WTC11 (cell line): Measurements from ENCODE around the gene SAMD9L. TPM values are rescaled to one million over a fixed set of nuclear protein-coding genes. Genes with fewer than 3 reads are reported as not detected.

Experiments used
- ATAC-seq: fragments of 200-7000 bp; cut with Tn5 transposase; 2 replicates; pipeline ENCODE4 v1.10.0; 2021; ENCODE audit warnings: mild to moderate bottlenecking, moderate library complexity
- CTCF ChIA-PET: fragments of 300-600 bp; sonication (Branson Sonifier 250); formaldehyde crosslinking; loops from one replicate; lab custom pipeline; 2021; ENCODE audit warnings: antibody characterized with exemption; lab: Charles Lee
- POLR2A ChIA-PET: fragments of 350-600 bp; sonication (Branson Sonifier 250); formaldehyde crosslinking; loops from one replicate; lab custom pipeline; 2021; ENCODE audit warnings: antibody characterized with exemption; lab: Charles Lee
- DNase-seq: peaks from one replicate; pipeline ENCODE4 v3.0.0; 2021; ENCODE audit warnings: low spot score
- H3K27ac Mint-ChIP-seq: 2 replicates; pipeline ENCODE4 v1.8.0; 2021; ENCODE audit warnings: mixed read lengths
- H3K27me3 Mint-ChIP-seq: 2 replicates; pipeline ENCODE4 v1.8.0; 2021; ENCODE audit warnings: low read depth, mild to moderate bottlenecking, moderate library complexity, mixed read lengths
- H3K36me3 Mint-ChIP-seq: 2 replicates; pipeline ENCODE4 v1.8.0; 2021; ENCODE audit warnings: mixed read lengths
- H3K4me1 Mint-ChIP-seq: 2 replicates; pipeline ENCODE4 v1.8.0; 2022; ENCODE audit warnings: mixed read lengths
- H3K4me3 Mint-ChIP-seq: 2 replicates; pipeline ENCODE4 v1.8.0; 2021; ENCODE audit warnings: mild to moderate bottlenecking, moderate library complexity, mixed read lengths
- H3K9me3 Mint-ChIP-seq: 2 replicates; pipeline ENCODE4 v1.8.0; 2021; ENCODE audit warnings: mixed read lengths
- CREB1 ChIP-seq: sonication (generic); formaldehyde crosslinking; IDR thresholded peaks from 2 replicates; pipeline ENCODE4 v1.8.0; 2023; ENCODE audit warnings: mild to moderate bottlenecking, missing genetic modification reagents
- GRHL2 ChIP-seq: fragments of 250-450 bp; sonication (Bioruptor Pico); IDR thresholded peaks from 2 replicates; pipeline ENCODE4 v1.8.0; 2022; ENCODE audit warnings: mild to moderate bottlenecking, moderate library complexity; ENCODE audit not compliant: insufficient replicate concordance, severe bottlenecking
- IRF2 ChIP-seq: sonication (generic); formaldehyde crosslinking; IDR thresholded peaks from 2 replicates; pipeline ENCODE4 v1.8.0; 2022; ENCODE audit warnings: low read depth, missing genetic modification reagents, borderline replicate concordance
- PREB ChIP-seq: sonication (generic); formaldehyde crosslinking; IDR thresholded peaks from 2 replicates; pipeline ENCODE4 v1.8.1; 2022; ENCODE audit warnings: mild to moderate bottlenecking, missing genetic modification reagents, moderate library complexity, borderline replicate concordance
- PRRX2 ChIP-seq: fragments of 250-450 bp; sonication (Bioruptor Pico); IDR thresholded peaks from 2 replicates; pipeline ENCODE4 v1.8.0; 2021; ENCODE audit warnings: mild to moderate bottlenecking
- RORB ChIP-seq: fragments of 250-450 bp; sonication (Bioruptor Pico); IDR thresholded peaks from 2 replicates; pipeline ENCODE4 v1.9.0; 2021; ENCODE audit warnings: mild to moderate bottlenecking
- SMAD3 ChIP-seq: sonication (generic); formaldehyde crosslinking; IDR thresholded peaks from 2 replicates; pipeline ENCODE4 v1.8.0; 2022; ENCODE audit warnings: missing genetic modification reagents, mild to moderate bottlenecking, borderline replicate concordance
- SOX15 ChIP-seq: fragments of 250-450 bp; sonication (Bioruptor Pico); IDR thresholded peaks from 2 replicates; pipeline ENCODE4 v1.9.0; 2021; ENCODE audit warnings: mild to moderate bottlenecking
- SP1 ChIP-seq: sonication (generic); formaldehyde crosslinking; conservative IDR thresholded peaks from 2 replicates; pipeline ENCODE4 v1.8.1; 2022; ENCODE audit warnings: missing genetic modification reagents
- STAT6 ChIP-seq: sonication (generic); formaldehyde crosslinking; conservative IDR thresholded peaks from 2 replicates; pipeline ENCODE4 v1.8.1; 2023; ENCODE audit warnings: mild to moderate bottlenecking, low read depth, missing genetic modification reagents, moderate library complexity
- TEAD4 ChIP-seq: sonication (generic); formaldehyde crosslinking; IDR thresholded peaks from 2 replicates; pipeline ENCODE4 v1.8.0; 2022; ENCODE audit warnings: mild to moderate bottlenecking, missing genetic modification reagents
- ZBTB21 ChIP-seq: sonication (generic); formaldehyde crosslinking; IDR thresholded peaks from 2 replicates; pipeline ENCODE4 v1.8.1; 2023; ENCODE audit warnings: mild to moderate bottlenecking, missing genetic modification reagents, borderline replicate concordance
- ZNF219 ChIP-seq: sonication (generic); formaldehyde crosslinking; IDR thresholded peaks from 2 replicates; pipeline ENCODE4 v1.8.0; 2023; ENCODE audit warnings: missing genetic modification reagents, mild to moderate bottlenecking, borderline replicate concordance
- ZNF317 ChIP-seq: sonication (generic); formaldehyde crosslinking; IDR thresholded peaks from 2 replicates; pipeline ENCODE4 v1.8.1; 2023; ENCODE audit warnings: low read depth, mild to moderate bottlenecking, moderate library complexity, missing genetic modification reagents, borderline replicate concordance
- ZNF512 ChIP-seq: sonication (generic); formaldehyde crosslinking; IDR thresholded peaks from 2 replicates; pipeline ENCODE4 v1.8.1; 2022; ENCODE audit warnings: missing genetic modification reagents, borderline replicate concordance
- total RNA-seq: library from RNA; stranded (reverse); gene quantifications from 3 replicates; pipeline ENCODE4 v1.2.3, GENCODE V29; 2021
- TF ChIP-seq, protein P1 (sequence below): fragments of 250-450 bp; sonication (Bioruptor Pico); IDR thresholded peaks from 2 replicates; pipeline ENCODE4 v1.9.0; 2021; ENCODE audit warnings: moderate library complexity, mild to moderate bottlenecking, inconsistent platforms, borderline replicate concordance
- TF ChIP-seq, protein P2 (sequence below): fragments of 250-450 bp; sonication (Bioruptor Pico); IDR thresholded peaks from 2 replicates; pipeline ENCODE4 v1.9.0; 2021; ENCODE audit warnings: mild to moderate bottlenecking
- TF ChIP-seq, protein P3 (sequence below): fragments of 200-600 bp; IDR thresholded peaks from 2 replicates; pipeline ENCODE4 v1.8.0; 2022; ENCODE audit warnings: antibody characterized with exemption
- TF ChIP-seq, protein P4 (sequence below): sonication (generic); formaldehyde crosslinking; IDR thresholded peaks from 2 replicates; pipeline ENCODE4 v1.8.1; 2022; ENCODE audit warnings: low read depth, missing genetic modification reagents, borderline replicate concordance
- TF ChIP-seq, protein P5 (sequence below): sonication (generic); formaldehyde crosslinking; IDR thresholded peaks from 2 replicates; pipeline ENCODE4 v1.8.0; 2022; ENCODE audit warnings: mild to moderate bottlenecking, missing genetic modification reagents

SAMD9L gene
- total RNA-seq, 1 experiment from 2014 or later = 0.15 TPM

DNA sequence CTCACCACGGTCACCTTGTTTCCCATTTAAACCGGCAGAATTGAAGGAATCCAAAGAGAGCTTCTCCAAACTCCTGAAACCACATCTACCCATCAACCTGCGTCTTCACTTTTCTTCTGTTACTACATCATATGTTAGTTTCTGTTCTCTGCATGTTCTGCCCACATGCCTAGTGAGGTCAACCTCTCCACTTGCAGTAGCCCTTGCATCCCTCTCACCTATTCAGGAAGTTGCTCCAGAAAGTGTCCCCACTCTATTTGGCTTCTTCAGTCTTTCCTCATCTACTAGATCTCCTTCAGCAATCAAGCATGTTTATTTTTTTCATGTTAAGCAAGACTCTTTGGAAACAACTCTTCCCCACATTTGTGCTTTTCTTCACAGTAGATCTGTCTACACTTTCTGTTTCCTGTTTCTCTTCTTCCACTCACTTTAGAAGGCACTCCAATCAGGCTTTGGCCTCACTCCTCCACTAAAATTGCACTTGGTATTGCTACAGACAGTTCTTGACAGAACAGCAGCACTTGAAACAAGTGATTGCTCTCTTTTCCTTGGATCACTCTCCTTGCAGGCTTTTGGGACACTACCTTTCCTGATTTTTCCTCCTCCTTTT, 7.5 kb downstream of the SAMD9L start (continued):
- TF ChIP-seq, protein P1, sequence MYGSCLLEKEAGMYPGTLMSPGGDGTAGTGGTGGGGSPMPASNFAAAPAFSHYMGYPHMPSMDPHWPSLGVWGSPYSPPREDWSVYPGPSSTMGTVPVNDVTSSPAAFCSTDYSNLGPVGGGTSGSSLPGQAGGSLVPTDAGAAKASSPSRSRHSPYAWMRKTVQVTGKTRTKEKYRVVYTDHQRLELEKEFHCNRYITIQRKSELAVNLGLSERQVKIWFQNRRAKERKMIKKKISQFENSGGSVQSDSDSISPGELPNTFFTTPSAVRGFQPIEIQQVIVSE (CRISPR knock-in tag) = no peak
- TF ChIP-seq, protein P2, sequence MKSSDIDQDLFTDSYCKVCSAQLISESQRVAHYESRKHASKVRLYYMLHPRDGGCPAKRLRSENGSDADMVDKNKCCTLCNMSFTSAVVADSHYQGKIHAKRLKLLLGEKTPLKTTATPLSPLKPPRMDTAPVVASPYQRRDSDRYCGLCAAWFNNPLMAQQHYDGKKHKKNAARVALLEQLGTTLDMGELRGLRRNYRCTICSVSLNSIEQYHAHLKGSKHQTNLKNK = no peak
- TF ChIP-seq IRF2 = no peak
- no peak for TF ChIP-seq RORB (CRISPR knock-in tag)
- TF ChIP-seq, protein P3, sequence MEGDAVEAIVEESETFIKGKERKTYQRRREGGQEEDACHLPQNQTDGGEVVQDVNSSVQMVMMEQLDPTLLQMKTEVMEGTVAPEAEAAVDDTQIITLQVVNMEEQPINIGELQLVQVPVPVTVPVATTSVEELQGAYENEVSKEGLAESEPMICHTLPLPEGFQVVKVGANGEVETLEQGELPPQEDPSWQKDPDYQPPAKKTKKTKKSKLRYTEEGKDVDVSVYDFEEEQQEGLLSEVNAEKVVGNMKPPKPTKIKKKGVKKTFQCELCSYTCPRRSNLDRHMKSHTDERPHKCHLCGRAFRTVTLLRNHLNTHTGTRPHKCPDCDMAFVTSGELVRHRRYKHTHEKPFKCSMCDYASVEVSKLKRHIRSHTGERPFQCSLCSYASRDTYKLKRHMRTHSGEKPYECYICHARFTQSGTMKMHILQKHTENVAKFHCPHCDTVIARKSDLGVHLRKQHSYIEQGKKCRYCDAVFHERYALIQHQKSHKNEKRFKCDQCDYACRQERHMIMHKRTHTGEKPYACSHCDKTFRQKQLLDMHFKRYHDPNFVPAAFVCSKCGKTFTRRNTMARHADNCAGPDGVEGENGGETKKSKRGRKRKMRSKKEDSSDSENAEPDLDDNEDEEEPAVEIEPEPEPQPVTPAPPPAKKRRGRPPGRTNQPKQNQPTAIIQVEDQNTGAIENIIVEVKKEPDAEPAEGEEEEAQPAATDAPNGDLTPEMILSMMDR = no peak
- no peak for TF ChIP-seq ZBTB21 (CRISPR knock-in tag)

DNA sequence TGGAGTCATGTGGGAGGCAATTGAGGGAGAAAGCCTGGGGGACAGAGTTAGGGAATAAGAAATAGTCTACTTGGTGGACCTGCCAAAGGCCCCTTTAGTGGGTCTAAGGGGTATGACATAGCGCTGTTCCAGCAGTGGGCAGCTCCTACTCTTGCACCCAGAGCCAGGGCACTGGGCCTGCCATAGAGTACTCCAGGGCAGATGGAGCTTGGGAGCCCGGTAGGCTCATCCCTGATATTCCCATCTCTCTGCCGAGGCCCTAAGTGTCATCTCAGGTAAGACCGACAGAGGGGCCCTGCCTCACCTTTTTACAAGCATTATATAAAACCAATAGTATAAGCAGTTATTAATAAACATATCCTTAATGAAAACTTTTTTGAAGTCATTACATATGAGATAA, 9.6 kb downstream of the SAMD9L start:
- Mint-ChIP-seq H3K27ac (no peak overlapping the region), H3K27me3 (peaks cover 22% of the 10 kb centered on the region), H3K4me3 (no peak overlapping the region), H3K36me3 (no peaks in the 10 kb centered on the region), H3K9me3 (no peaks in the 10 kb centered on the region), H3K4me1 (no peaks in the 10 kb centered on the region)
- DNase-seq (no peak), ATAC-seq (no peak)
- POLR2A ChIA-PET = no interaction called here
- CTCF ChIA-PET = no interaction called here
- TF ChIP-seq PREB (no peak), ZNF219 (CRISPR knock-in tag) (no peak)

- no peak overlapping the region for H3K27ac Mint-ChIP-seq
- ATAC-seq (no peak), DNase-seq (no peak)
- no peaks in the 10 kb centered on the region for H3K36me3 Mint-ChIP-seq
- peaks cover 6% of the 10 kb centered on the region for H3K9me3 Mint-ChIP-seq
- ChIA-PET CTCF (no interaction called here), POLR2A (no interaction called here)
- H3K4me3 Mint-ChIP-seq = no peak overlapping the region
- no peaks in the 10 kb centered on the region for H3K4me1 Mint-ChIP-seq
- peaks cover 41% of the 10 kb centered on the region for H3K27me3 Mint-ChIP-seq
- TF ChIP-seq SOX15 (CRISPR knock-in tag) (no peak), GRHL2 (CRISPR knock-in tag) (no peak), RORB (CRISPR knock-in tag) (no peak), ZBTB21 (CRISPR knock-in tag) (no peak), CREB1 (CRISPR knock-in tag) (no peak), TEAD4 (CRISPR knock-in tag) (no peak), ZNF317 (CRISPR knock-in tag) (no peak), SMAD3 (CRISPR knock-in tag) (no peak), PRRX2 (CRISPR knock-in tag) (no peak), IRF2 (no peak), STAT6 (CRISPR knock-in tag) (no peak), ZNF512 (CRISPR knock-in tag) (no peak), SP1 (CRISPR knock-in tag) (no peak)
- TF ChIP-seq, protein P2 = no peak
- TF ChIP-seq, protein P4, sequence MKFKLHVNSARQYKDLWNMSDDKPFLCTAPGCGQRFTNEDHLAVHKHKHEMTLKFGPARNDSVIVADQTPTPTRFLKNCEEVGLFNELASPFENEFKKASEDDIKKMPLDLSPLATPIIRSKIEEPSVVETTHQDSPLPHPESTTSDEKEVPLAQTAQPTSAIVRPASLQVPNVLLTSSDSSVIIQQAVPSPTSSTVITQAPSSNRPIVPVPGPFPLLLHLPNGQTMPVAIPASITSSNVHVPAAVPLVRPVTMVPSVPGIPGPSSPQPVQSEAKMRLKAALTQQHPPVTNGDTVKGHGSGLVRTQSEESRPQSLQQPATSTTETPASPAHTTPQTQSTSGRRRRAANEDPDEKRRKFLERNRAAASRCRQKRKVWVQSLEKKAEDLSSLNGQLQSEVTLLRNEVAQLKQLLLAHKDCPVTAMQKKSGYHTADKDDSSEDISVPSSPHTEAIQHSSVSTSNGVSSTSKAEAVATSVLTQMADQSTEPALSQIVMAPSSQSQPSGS (CRISPR knock-in tag) = no peak
- TF ChIP-seq, protein P5, sequence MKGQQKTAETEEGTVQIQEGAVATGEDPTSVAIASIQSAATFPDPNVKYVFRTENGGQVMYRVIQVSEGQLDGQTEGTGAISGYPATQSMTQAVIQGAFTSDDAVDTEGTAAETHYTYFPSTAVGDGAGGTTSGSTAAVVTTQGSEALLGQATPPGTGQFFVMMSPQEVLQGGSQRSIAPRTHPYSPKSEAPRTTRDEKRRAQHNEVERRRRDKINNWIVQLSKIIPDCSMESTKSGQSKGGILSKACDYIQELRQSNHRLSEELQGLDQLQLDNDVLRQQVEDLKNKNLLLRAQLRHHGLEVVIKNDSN (CRISPR knock-in tag) = no peak
Observed at GRCh38 chr7:93133005-93133404, 15.2 kb downstream of the SAMD9L start.
